ENCODE measurements around the gene HOXA1.

Gene HOXA1

GRCh38 chr7:27116962-27117886, 21.4 kb upstream of the HOXA1 start:
- no peak for DNase-seq (ENCODE audit: low spot score)

- DNase-seq (ENCODE audit: low spot score) = no peak
These were observed 20.5 kb upstream of the HOXA1 start for GRCh38 chr7:27116031-27116961.

- no peak for DNase-seq (ENCODE audit: low spot score)
These were observed 19.6 kb upstream of the HOXA1 start for GRCh38 chr7:27115221-27116026.

DNA sequence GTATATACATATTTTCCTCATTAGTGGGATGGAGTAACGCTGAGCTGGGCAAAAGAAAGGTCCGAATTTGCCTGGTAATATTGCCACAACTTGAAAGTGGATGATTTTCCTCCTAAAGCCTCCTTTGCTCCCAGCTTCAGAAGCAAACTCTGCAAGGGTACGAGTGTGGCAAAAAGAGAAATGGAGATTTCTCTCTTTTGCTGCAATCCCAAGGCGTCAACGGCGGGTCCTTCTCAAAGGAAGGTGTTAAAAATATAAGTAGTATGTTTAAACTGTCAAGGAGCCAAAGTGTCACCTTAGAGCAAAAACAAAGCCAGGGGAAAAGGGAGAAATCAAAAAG, 19.1 kb upstream of the HOXA1 start:
- no peak for DNase-seq (ENCODE audit: low spot score)

GRCh38 chr7:27113991-27114769, 18.4 kb upstream of the HOXA1 start:
- no peak for DNase-seq (ENCODE audit: low spot score)

GRCh38 chr7:27112955-27113949, 17.5 kb upstream of the HOXA1 start:
- DNase-seq (ENCODE audit: low spot score) = no peak

GRCh38 chr7:27112361-27112760, 16.6 kb upstream of the HOXA1 start:
- no peak for DNase-seq (ENCODE audit: low spot score)

DNA sequence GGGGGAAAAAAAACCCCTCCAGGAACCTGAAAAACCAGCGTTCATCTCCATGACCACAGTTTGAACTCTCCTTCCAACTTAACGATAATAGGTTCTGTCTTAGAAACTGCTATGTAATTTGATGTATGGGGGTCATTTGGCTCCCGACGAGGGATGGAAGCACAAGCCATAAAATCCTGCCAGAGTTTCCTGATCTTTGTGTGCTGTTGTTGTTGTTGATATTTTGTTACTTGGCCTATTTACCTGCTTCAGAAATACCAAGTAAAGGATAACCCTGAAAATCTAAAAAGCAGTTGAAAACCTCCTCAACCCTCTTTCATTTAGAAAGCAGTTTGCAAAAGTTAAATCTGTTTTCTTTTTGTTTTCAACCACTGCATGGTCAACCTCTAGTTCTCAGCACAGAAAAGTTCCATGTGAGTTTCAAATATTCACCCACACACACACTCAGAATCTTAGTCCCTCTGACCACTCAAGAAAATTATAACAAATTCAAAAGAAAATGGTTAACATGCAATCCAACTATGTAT, 16.0 kb upstream of the HOXA1 start:
- no peak for DNase-seq (ENCODE audit: low spot score)

DNA sequence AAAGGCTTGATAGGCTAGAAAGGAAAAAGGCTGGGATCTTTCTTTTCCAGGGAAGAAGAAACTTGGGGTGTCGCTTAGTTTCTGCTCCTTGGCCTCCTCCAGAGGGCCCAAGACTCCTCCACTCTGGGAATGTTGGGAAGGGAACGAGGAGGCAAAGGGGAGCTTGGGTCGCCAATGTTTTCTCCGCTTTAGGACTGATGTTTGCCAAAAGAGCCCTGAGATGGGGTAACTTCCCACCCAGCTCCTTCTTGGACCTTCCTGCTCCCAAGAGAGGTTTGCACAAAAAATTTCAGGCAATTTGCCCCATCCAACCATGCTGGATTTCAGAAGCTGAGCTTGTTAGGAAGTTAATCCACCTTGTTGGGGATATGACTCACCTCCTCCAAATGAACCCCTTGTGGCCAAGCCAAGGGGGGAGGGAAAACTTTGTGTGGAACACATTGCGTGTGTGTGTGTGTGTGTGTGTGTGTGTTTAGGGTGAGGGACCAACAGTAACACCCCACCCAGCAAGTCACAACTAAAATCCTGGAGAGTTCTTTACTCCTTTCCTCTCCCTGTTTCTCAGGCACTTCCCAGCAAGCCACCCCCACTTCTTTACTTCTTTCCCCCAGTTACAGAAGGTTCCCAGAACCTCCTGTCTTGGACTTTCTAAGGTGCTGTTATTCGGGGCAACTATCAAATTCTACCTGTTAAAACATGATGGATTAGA, 15.4 kb upstream of the HOXA1 start:
- DNase-seq (ENCODE audit: low spot score) = no peak

DNA sequence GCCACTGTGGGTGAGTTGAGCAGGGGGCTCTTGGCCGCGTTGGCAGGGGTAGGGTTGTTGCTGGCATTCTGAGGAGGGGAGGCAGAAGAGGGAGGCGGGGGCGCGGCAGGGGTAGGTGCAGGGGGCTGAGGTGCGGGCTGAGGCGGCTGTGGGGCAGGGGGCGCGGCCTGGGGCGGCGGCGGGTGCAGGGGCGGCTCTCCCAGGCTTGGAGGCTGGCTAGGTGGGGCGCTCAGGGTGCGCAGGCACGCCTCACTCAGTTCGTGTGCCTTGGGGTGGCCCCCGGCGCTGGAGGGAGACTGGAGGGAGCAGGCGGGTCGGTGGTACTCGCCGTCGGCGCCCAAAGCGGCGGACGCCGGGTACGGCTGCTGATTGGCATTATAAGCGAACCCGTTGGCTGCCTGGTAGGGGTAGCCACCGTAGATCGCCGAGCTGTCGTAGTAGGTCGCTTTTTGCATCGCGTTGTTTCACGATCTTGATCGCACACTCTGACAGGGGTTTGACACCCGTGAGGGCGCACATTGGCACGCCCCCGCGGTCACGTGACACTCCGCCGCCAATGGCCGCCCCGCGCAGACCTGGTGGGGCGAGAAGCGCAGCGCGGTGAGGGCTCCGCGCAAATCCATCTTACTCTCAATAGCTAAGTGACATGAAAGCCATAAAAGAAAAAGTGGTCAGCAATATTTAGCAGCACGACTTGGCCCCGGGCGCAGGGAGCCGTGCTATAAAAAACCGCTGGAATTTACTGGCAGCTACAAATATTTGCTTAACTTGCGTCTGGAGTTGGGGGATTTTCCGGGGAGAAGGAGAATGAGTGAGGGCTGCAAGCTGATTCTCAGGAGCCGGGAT, 14.6 kb upstream of the HOXA1 start:
- no peak for DNase-seq (ENCODE audit: low spot score)

GRCh38 chr7:27109466-27110185, 13.8 kb upstream of the HOXA1 start:
- DNase-seq (ENCODE audit: low spot score) = no peak

- no peak for DNase-seq (ENCODE audit: low spot score)
These were observed 12.8 kb upstream of the HOXA1 start for GRCh38 chr7:27108390-27109127.

DNA sequence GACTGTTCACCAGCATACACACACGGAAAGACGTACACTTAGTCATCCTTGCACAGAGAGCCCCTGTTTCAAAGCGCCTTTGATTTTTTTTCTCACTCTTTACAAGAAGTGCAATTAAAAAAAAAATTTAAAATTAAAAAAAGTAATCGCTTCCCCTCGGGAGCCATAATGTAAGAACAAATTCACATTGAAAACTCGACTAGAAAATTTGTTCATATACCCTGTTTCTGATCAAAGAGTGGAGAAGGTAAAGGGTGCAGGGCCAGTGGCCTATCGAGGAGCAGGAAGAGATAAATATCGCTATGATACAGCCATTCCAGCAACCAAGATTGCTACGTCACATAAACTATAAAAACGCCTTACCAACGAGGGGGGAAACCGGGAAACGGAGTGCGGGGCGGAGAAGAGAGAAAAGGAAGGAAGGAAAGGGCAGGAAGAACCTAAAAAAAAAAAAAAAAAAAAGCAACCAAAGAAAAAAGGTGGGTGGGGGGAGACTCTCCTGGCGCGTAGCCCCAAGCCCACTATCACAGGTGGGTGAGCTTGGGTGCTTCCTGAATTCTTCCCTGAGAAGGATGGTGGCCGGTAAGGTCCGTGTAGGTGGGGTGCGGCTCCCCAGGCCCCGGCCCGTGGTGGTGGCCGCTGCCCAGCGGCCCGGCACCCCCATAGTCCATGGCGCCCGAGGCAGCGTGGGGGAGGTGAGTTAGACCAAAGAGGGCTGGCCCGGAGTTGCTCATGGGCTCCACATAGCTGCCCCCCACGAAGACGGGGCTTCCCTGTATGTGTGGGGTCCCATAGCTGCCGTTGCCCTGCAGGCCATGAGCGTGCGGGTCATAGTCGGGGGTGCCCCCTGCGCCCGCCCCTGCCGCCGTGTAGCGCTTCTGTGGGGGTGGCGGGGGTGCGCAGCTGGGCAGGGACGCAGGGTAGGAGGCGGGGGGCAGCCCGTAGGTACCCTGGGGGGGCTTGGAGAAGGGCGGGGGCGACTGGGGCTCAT, 11.9 kb upstream of the HOXA1 start:
- no peak for DNase-seq (ENCODE audit: low spot score)

DNA sequence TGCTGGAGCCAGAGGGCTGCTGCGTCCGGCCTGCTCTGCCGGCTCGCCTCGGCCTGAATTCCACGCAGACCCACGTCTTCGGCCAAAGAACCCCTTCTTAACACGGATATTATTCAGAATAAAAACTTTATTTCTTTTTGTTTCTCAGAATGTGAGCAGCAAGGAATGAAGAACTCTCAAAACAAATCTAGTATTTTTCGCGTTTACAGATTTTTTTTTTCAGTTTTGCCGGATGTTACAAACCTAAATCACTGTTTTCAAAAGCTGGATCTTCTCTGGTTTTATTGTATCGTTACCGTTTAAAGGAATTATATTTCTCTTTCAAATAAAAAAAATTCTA, 11.1 kb upstream of the HOXA1 start:
- DNase-seq (ENCODE audit: low spot score) = no peak

GRCh38 chr7:27106181-27106900, 10.5 kb upstream of the HOXA1 start:
- DNase-seq (ENCODE audit: low spot score) = no peak
